ENCODE results near the gene CCR3. TPM values are rescaled to one million over a fixed set of nuclear protein-coding genes. Genes with fewer than 3 reads are reported as not detected.

Gene CCR3
- total and polyA plus RNA-seq, 4 experiments from 2014 or later: 0.29 to 0.60 (median 0.55) TPM; not detected in 1

DNA sequence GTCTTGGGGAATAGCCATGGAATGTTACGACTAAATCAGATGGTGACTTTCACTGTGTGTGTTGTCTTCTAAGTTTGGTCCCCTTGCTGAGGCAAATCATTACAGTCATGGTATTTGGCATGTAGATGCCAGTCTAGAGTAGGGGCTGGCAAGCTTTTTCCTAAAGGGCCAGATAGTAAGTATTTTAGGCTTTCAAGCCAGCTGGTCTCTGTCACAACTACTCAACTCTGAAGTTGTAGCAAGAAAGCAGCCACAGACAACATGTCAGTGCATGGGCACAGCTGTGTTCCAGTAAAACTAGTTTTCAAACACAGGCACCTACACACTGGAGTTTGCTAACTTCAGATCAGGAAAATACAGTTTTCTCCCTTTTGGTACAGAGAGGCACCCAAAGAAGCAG is 39.3 kb downstream of the CCR3 start:
- POLR2A ChIA-PET (ENCODE audit: partially characterized antibody): interaction anchor here (1.3 kb wide), 1 partner anchor 9 kb away, joined by 3 read pairs; no protein-coding TSS in a partner anchor
- H3K27ac Mint-ChIP-seq: peak overlapping the region in 4 of 7 donors; percentile 5 to 92 (median 42)

DNA sequence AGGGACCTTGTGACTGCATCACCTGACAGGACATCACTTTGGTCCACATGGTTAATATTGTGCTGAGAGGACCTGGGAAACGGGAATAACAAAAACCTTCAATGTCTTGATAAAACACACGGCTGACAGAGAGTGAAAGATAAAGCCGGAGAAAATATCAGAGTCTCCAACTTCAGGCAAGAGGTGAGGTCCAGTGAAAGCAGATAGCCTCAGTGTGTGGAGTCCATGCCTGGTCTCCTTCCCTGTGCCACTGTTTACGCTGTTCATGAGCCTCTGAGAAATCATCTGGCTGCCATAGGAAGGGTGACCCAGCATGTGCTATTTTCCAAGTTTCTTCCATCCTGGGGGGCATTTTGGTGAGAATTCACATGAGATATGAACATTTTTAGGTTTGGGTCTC is 39.8 kb downstream of the CCR3 start:
- intact Hi-C loops (cut with micrococcal nuclease): loop anchor here (10.0 kb wide), 1 partner anchor 187 kb away; no protein-coding TSS in a partner anchor
- H3K9me3 ChIP-seq (ENCODE audit: control insufficient read depth in 1 of 2, low read length in 2 of 2): no peaks in the 10 kb centered on the region
- H3K27me3 ChIP-seq (ENCODE audit: insufficient read depth, low read length): no peaks in the 10 kb centered on the region
- POLR2A ChIA-PET (ENCODE audit: partially characterized antibody): interaction anchor here (1.3 kb wide), 1 partner anchor 8 kb away, joined by 3 read pairs; no protein-coding TSS in a partner anchor
- Mint-ChIP-seq H3K36me3 (no peaks in the 10 kb centered on the region), H3K27me3 (no peaks in the 10 kb centered on the region), H3K4me3 (peak overlapping the region in 4 of 8 donors; percentile 52 to 79 (median 70)), H3K27ac (peak overlapping the region in 6 of 7 donors; percentile 5 to 93 (median 82)), H3K4me1 (peaks cover 66 to 93% (median 79%) of the 10 kb centered on the region in 4 donors), H3K9me3 (peaks cover 0 to 3% (median 0%) of the 10 kb centered on the region in 8 donors)
- no peak for DNase-seq
- CTCF ChIA-PET (ENCODE audit: partially characterized antibody): interaction anchor here (4.7 kb wide), 1 partner anchor 88 kb away, joined by 73 read pairs; the partner anchor contains the start of gene CCR5
- no peaks in the 10 kb centered on the region for H3K36me3 ChIP-seq (ENCODE audit: insufficient read depth, low read length)
- H3K4me1 ChIP-seq (ENCODE audit: insufficient read depth, low read length): peaks cover 90% of the 10 kb centered on the region
- no peak overlapping the region for H3K27ac ChIP-seq (ENCODE audit: low read depth, low read length)
- no peak overlapping the region for H3K4me3 ChIP-seq (ENCODE audit: low read length in 2 of 2)

More for the DNA sequence above, 39.3 kb downstream of the CCR3 start:
- no peaks in the 10 kb centered on the region for H3K27me3 ChIP-seq (ENCODE audit: insufficient read depth, low read length)
- no peaks in the 10 kb centered on the region for H3K36me3 ChIP-seq (ENCODE audit: insufficient read depth, low read length)
- H3K27me3 Mint-ChIP-seq: no peaks in the 10 kb centered on the region
- H3K4me1 Mint-ChIP-seq: peaks cover 69 to 93% (median 82%) of the 10 kb centered on the region in 4 donors
- no peaks in the 10 kb centered on the region for H3K9me3 ChIP-seq (ENCODE audit: control insufficient read depth in 1 of 2, low read length in 2 of 2)
- H3K27ac ChIP-seq (ENCODE audit: low read depth, low read length): no peak overlapping the region
- peak overlapping the region in 2 of 8 donors; percentile 7 to 31 for H3K4me3 Mint-ChIP-seq
- peaks cover 92% of the 10 kb centered on the region for H3K4me1 ChIP-seq (ENCODE audit: insufficient read depth, low read length)
- CTCF ChIA-PET (ENCODE audit: partially characterized antibody): interaction anchor here (2.9 to 4.7 kb wide), 2 partner anchors 88 to 96 kb away, joined by 11 to 73 read pairs; partner anchors contain the start of gene CCR5
- no peak overlapping the region for H3K4me3 ChIP-seq (ENCODE audit: low read length in 2 of 2)
- no peak for DNase-seq
- intact Hi-C loops (cut with micrococcal nuclease): loop anchor here (10.0 kb wide), 1 partner anchor 187 kb away; no protein-coding TSS in a partner anchor
- peaks cover 0 to 3% (median 0%) of the 10 kb centered on the region in 8 donors for H3K9me3 Mint-ChIP-seq
- peaks cover 0 to 2% of the 10 kb centered on the region in 2 donors for H3K36me3 Mint-ChIP-seq

DNA sequence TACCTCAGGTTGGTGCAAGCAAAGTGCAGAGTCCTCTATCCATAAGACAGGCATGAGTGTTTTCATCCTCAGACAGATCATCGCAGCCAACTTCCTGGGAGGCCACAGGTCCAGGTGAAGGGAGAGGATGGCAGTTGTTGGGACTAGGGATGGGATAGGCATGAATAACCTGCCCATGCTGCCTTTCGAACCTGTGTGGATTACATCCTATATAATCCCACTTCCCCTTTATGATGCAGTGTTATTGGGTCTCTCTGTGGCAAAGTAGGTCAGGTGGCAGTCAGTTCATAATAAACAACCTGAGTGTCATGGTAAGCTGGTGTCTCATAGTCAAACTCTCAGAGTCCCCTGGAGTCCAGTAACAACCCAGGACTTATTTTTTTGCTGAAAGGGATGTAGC is 40.4 kb downstream of the CCR3 start:
- Mint-ChIP-seq H3K36me3 (no peaks in the 10 kb centered on the region), H3K9me3 (peaks cover 0 to 3% (median 0%) of the 10 kb centered on the region in 8 donors), H3K27ac (peak overlapping the region; percentile 69 to 93 (median 88)), H3K4me1 (peaks cover 62 to 93% (median 75%) of the 10 kb centered on the region in 4 donors), H3K4me3 (peak overlapping the region in 6 of 8 donors; percentile 22 to 79 (median 62)), H3K27me3 (no peaks in the 10 kb centered on the region)
- Histone ChIP-seq H3K9me3 (ENCODE audit: control insufficient read depth in 1 of 2, low read length in 2 of 2) (no peaks in the 10 kb centered on the region), H3K4me1 (ENCODE audit: insufficient read depth, low read length) (peaks cover 90% of the 10 kb centered on the region), H3K27ac (ENCODE audit: low read depth, low read length) (peak overlapping the region; percentile 2), H3K4me3 (ENCODE audit: low read length in 2 of 2) (no peak overlapping the region), H3K36me3 (ENCODE audit: insufficient read depth, low read length) (no peaks in the 10 kb centered on the region), H3K27me3 (ENCODE audit: insufficient read depth, low read length) (no peaks in the 10 kb centered on the region)
- POLR2A ChIA-PET (ENCODE audit: partially characterized antibody): interaction anchor here (4.1 to 5.6 kb wide), 3 partner anchors 17 to 87 kb away, joined by 33 to 67 read pairs (median 55); partner anchors contain the start of genes CCR2 and CCR5
- intact Hi-C loops (cut with micrococcal nuclease): loop anchor here (10.0 kb wide), 1 partner anchor 188 kb away; no protein-coding TSS in a partner anchor
- no peak for DNase-seq
- CTCF ChIA-PET (ENCODE audit: partially characterized antibody): interaction anchor here (1.1 to 7.0 kb wide), 4 partner anchors 11 to 95 kb away, joined by 3 to 59 read pairs (median 10); partner anchors contain the start of gene CCR5

DNA sequence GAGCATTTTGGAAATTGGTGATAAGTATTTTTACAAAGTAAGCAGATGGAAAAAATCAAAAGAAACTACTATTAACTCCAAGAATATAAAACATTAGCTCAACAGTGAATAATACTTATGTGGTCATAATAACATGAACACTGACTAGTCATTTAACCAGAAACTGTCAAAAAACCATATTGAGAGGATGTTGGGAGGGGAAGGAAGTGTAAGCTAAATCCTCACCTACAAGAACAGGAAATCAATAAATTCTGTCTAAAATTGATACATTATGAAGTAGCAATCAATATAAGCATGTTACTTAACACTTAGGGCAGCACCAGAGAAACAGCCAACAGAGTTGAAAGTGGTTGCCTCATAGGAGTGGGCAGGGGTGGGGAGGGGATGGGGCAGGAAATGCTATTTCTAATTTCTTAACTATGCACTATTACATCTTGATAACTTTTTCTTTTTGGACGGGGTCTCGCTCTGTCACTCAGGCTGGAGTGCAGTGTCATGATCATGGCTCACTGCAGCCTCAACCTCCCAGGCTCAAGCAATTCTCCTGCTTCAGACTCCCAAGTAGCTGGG is 41.7 kb downstream of the CCR3 start:
- peaks cover 86% of the 10 kb centered on the region for H3K4me1 ChIP-seq (ENCODE audit: insufficient read depth, low read length)

DNA sequence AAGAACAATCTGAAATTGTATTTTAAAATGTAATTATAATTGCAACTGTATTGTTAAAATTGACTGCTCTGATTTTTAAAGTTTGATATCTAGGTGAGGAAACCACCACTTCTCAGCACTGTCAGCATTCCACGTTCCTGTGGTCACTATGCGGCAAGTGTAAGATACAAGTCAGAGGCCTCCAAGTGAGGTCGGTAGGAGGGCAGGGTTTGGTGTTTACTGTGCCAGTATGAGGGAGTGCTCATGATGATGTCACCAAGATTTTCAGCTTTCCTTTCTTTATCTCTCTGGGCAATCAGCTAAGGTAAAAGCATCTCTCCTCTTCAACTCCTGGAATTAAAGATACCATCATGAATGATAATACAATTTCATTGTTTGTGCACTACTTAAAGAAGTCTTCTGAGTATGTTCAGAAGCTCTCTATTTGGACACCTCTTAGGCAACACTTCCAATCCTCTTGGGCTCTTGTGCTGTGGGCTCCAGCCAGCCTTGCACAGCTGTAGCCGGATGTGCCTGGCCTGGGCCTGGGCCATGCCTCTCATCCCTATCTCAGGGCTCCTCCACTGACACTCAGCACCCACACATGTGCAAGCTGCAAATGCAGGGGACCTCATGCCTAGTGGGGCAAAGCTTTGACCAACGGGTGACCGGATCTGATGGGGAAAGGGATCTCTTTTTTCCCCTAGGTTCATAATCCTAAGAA is 42.9 kb downstream of the CCR3 start:
- peak; percentile 63 to 92 (median 69) for DNase-seq
- H3K36me3 Mint-ChIP-seq: no peaks in the 10 kb centered on the region
- peak overlapping the region; percentile 59 to 93 (median 87) for H3K27ac Mint-ChIP-seq
- peaks cover 56 to 92% (median 66%) of the 10 kb centered on the region in 4 donors for H3K4me1 Mint-ChIP-seq
- H3K36me3 ChIP-seq (ENCODE audit: insufficient read depth, low read length): no peaks in the 10 kb centered on the region
- H3K27ac ChIP-seq (ENCODE audit: low read depth, low read length): peak overlapping the region; percentile 41
- H3K27me3 ChIP-seq (ENCODE audit: insufficient read depth, low read length): no peaks in the 10 kb centered on the region
- peak overlapping the region in 7 of 8 donors; percentile 4 to 73 (median 62) for H3K4me3 Mint-ChIP-seq
- no peaks in the 10 kb centered on the region for H3K9me3 ChIP-seq (ENCODE audit: control insufficient read depth in 1 of 2, low read length in 2 of 2)
- H3K27me3 Mint-ChIP-seq: no peaks in the 10 kb centered on the region
- H3K4me3 ChIP-seq (ENCODE audit: low read length in 2 of 2): no peak overlapping the region
- CTCF ChIA-PET (ENCODE audit: partially characterized antibody): interaction anchor here (0.8 to 7.0 kb wide), 7 partner anchors 9 to 93 kb away, joined by 3 to 59 read pairs (median 7); partner anchors contain the start of genes CCR2 and CCR5
- H3K4me1 ChIP-seq (ENCODE audit: insufficient read depth, low read length): peaks cover 78% of the 10 kb centered on the region
- intact Hi-C loops (cut with micrococcal nuclease): loop anchor here (10.0 kb wide), 1 partner anchor 190 kb away; no protein-coding TSS in a partner anchor
- POLR2A ChIA-PET (ENCODE audit: partially characterized antibody): interaction anchor here (0.6 to 5.6 kb wide), 13 partner anchors 8 to 342 kb away, joined by 3 to 67 read pairs (median 4); partner anchors contain the start of genes CCR2, CCR5 and CXCR6
- H3K9me3 Mint-ChIP-seq: no peaks in the 10 kb centered on the region

More for the DNA sequence above, 41.7 kb downstream of the CCR3 start:
- no peaks in the 10 kb centered on the region for H3K27me3 ChIP-seq (ENCODE audit: insufficient read depth, low read length)
- CTCF ChIA-PET (ENCODE audit: partially characterized antibody): interaction anchor here (1.1 to 7.0 kb wide), 4 partner anchors 10 to 94 kb away, joined by 3 to 59 read pairs (median 10); partner anchors contain the start of gene CCR5
- intact Hi-C loops (cut with micrococcal nuclease): loop anchor here (10.0 kb wide), 1 partner anchor 189 kb away; no protein-coding TSS in a partner anchor
- H3K36me3 ChIP-seq (ENCODE audit: insufficient read depth, low read length): no peaks in the 10 kb centered on the region
- H3K27ac Mint-ChIP-seq: peak overlapping the region; percentile 27 to 93 (median 87)
- DNase-seq: no peak
- H3K4me3 Mint-ChIP-seq: peak overlapping the region in 7 of 8 donors; percentile 6 to 79 (median 64)
- H3K4me1 Mint-ChIP-seq: peaks cover 58 to 92% (median 70%) of the 10 kb centered on the region in 4 donors
- peaks cover 0 to 3% (median 0%) of the 10 kb centered on the region in 8 donors for H3K9me3 Mint-ChIP-seq
- no peaks in the 10 kb centered on the region for H3K27me3 Mint-ChIP-seq
- H3K36me3 Mint-ChIP-seq: no peaks in the 10 kb centered on the region
- H3K27ac ChIP-seq (ENCODE audit: low read depth, low read length): peak overlapping the region; percentile 27
- POLR2A ChIA-PET (ENCODE audit: partially characterized antibody): interaction anchor here (0.7 to 5.6 kb wide), 8 partner anchors 10 to 86 kb away, joined by 3 to 67 read pairs (median 10); partner anchors contain the start of genes CCR2 and CCR5
- no peaks in the 10 kb centered on the region for H3K9me3 ChIP-seq (ENCODE audit: control insufficient read depth in 1 of 2, low read length in 2 of 2)
- H3K4me3 ChIP-seq (ENCODE audit: low read length in 2 of 2): no peak overlapping the region

DNA sequence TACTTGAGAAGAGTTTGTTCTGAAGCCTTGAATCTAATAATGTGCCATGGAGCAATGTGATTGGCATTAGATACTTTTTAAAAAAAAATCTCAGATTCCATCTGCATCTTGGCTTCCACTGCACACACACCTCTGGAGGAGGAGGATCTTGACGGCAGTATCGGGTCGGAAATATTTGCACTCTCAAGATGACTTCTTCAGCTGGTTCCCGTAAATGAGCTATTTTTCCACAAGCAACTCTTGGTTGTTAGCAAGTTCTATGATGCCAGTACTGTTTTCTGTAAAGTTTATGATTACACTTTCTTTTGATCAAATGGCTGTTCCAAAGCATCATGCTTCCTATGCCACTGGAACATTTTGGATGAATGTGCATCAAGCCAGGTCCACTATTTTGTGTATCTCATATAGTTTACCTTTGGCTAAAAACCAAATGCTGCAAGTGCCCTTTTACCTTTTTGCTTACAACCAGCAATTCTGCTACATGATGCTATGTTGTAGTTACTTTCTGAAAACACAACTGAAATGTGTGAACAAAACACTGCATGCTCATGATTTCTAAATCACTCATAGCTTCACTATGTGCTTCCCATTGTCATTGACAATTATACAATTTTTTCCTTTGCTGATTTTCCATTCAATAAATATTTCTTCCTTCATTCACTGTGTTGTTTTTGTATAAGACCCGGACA is 43.8 kb downstream of the CCR3 start:
- peaks cover 54 to 88% (median 62%) of the 10 kb centered on the region in 4 donors for H3K4me1 Mint-ChIP-seq
- Histone ChIP-seq H3K4me3 (ENCODE audit: low read length in 2 of 2) (no peak overlapping the region), H3K27ac (ENCODE audit: low read depth, low read length) (peak overlapping the region; percentile 41), H3K27me3 (ENCODE audit: insufficient read depth, low read length) (no peaks in the 10 kb centered on the region), H3K4me1 (ENCODE audit: insufficient read depth, low read length) (peaks cover 69% of the 10 kb centered on the region), H3K9me3 (ENCODE audit: control insufficient read depth in 1 of 2, low read length in 2 of 2) (no peaks in the 10 kb centered on the region), H3K36me3 (ENCODE audit: insufficient read depth, low read length) (no peaks in the 10 kb centered on the region)
- no peak for DNase-seq
- peak overlapping the region in 5 of 8 donors; percentile 10 to 50 (median 27) for H3K4me3 Mint-ChIP-seq
- H3K36me3 Mint-ChIP-seq: no peaks in the 10 kb centered on the region
- ChIA-PET CTCF (ENCODE audit: partially characterized antibody) (interaction anchor here (0.8 to 7.0 kb wide), 5 partner anchors 8 to 86 kb away, joined by 3 to 59 read pairs (median 9); partner anchors contain the start of genes CCR2 and CCR5), POLR2A (ENCODE audit: partially characterized antibody) (interaction anchor here (1.1 to 5.6 kb wide), 8 partner anchors 8 to 84 kb away, joined by 3 to 67 read pairs (median 12); partner anchors contain the start of genes CCR2 and CCR5)
- H3K9me3 Mint-ChIP-seq: no peaks in the 10 kb centered on the region
- intact Hi-C loops (cut with micrococcal nuclease): loop anchor here (10.0 kb wide), 1 partner anchor 191 kb away; no protein-coding TSS in a partner anchor
- H3K27me3 Mint-ChIP-seq: no peaks in the 10 kb centered on the region
- peak overlapping the region; percentile 37 to 93 (median 85) for H3K27ac Mint-ChIP-seq

Data from CD4-positive, alpha-beta memory T cell (primary cell).